HEK293 (cell line): ENCODE measurements around the gene VSTM2B.

ENCODE experiments used
- CTCF ChIP-seq: fragments of 450-650 bp; formaldehyde crosslinking; IDR thresholded peaks from 2 replicates; pipeline ENCODE4 v1.5.1; 2016; ENCODE audit warnings: missing biosample characterization, missing genetic modification characterization
- YY1 ChIP-seq: fragments of 450-650 bp; formaldehyde crosslinking; IDR thresholded peaks from 2 replicates; pipeline ENCODE4 v1.5.1; 2018; ENCODE audit warnings: missing biosample characterization, missing genetic modification characterization
- ZBTB20 ChIP-seq: fragments of 450-650 bp; formaldehyde crosslinking; IDR thresholded peaks from 2 replicates; pipeline ENCODE4 v1.5.1; 2016; ENCODE audit warnings: missing biosample characterization, missing genetic modification characterization
- ZBTB44 ChIP-seq: fragments of 450-650 bp; IDR thresholded peaks from 2 replicates; pipeline ENCODE4 v1.5.1; 2018; ENCODE audit warnings: missing biosample characterization, mild to moderate bottlenecking, missing genetic modification characterization
- ZBTB8A ChIP-seq: fragments of 450-650 bp; formaldehyde crosslinking; IDR thresholded peaks from 2 replicates; pipeline ENCODE4 v1.5.1; 2016; ENCODE audit warnings: missing biosample characterization, missing genetic modification characterization
- ZNF10 ChIP-seq: fragments of 450-650 bp; formaldehyde crosslinking; IDR thresholded peaks from 2 replicates; pipeline ENCODE4 v1.5.1; 2017; ENCODE audit warnings: missing biosample characterization, missing genetic modification characterization
- ZNF19 ChIP-seq: fragments of 450-650 bp; formaldehyde crosslinking; IDR thresholded peaks from 2 replicates; pipeline ENCODE4; 2016; ENCODE audit warnings: missing biosample characterization, missing genetic modification characterization, low read depth
- ZNF391 ChIP-seq: fragments of 450-650 bp; formaldehyde crosslinking; IDR thresholded peaks from 2 replicates; pipeline ENCODE4 v1.5.1; 2016; ENCODE audit warnings: low read depth, missing biosample characterization, missing genetic modification characterization, borderline replicate concordance
- ZNF544 ChIP-seq: fragments of 450-650 bp; formaldehyde crosslinking; IDR thresholded peaks from 2 replicates; pipeline ENCODE4 v1.5.0; 2017; ENCODE audit warnings: missing biosample characterization, missing genetic modification characterization
- ZNF747 ChIP-seq: fragments of 450-650 bp; formaldehyde crosslinking; IDR thresholded peaks from 2 replicates; pipeline ENCODE4 v1.5.1; 2016; ENCODE audit warnings: missing biosample characterization, missing genetic modification characterization
- ZSCAN5A ChIP-seq: fragments of 450-650 bp; formaldehyde crosslinking; IDR thresholded peaks from 2 replicates; pipeline ENCODE4 v1.5.1; 2016; ENCODE audit warnings: missing biosample characterization, missing genetic modification characterization
- TF ChIP-seq, protein P1 (sequence below): fragments of 450-650 bp; formaldehyde crosslinking; IDR thresholded peaks from 2 replicates; pipeline ENCODE4 v1.5.1; 2016; ENCODE audit warnings: missing biosample characterization, missing genetic modification characterization

DNA sequence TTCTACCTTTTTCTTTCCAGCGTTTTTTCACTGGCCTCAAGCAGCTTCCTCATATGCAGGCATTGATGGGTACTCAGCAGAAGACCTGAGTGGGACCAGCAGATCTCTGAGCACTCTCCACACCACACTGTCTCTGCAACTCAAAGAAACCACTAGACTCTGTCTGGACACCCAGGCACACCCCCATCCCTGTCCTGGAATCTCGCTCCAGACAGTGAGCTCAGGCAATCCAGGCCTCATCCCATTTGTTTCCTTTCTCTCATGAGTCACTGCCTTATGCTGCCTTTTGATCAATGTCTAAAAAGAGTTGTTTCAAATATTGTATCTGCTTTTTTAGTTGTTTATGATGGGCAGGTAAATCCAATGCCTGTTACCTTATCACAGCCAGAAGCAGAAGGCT, 60.6 kb downstream of the VSTM2B start:
- TF ChIP-seq CTCF (no peak), ZBTB20 (no peak), ZBTB8A (tag by site-specific recombination) (no peak), ZNF747 (no peak), ZNF19 (tag by site-specific recombination) (no peak), ZSCAN5A (tag by site-specific recombination) (no peak), ZNF544 (tag by site-specific recombination) (no peak), ZBTB44 (tag by site-specific recombination) (no peak), ZNF10 (no peak), YY1 (tag by site-specific recombination) (no peak), ZNF391 (tag by site-specific recombination) (no peak)
- TF ChIP-seq, protein P1, sequence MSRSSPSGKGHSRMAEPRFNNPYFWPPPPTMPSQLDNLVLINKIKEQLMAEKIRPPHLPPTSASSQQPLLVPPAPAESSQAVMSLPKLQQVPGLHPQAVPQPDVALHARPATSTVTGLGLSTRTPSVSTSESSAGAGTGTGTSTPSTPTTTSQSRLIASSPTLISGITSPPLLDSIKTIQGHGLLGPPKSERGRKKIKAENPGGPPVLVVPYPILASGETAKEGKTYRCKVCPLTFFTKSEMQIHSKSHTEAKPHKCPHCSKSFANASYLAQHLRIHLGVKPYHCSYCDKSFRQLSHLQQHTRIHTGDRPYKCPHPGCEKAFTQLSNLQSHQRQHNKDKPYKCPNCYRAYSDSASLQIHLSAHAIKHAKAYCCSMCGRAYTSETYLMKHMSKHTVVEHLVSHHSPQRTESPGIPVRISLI (tag by site-specific recombination): no peak
